DND-41 (cell line): ENCODE results near the gene H1-8.
"Not testable (repeated sequence)": the region's sequence is repeated elsewhere in the genome, so short reads cannot be mapped to it uniquely, and the experiment has no call there.

Source experiments
- EZH2 ChIP-seq: IDR thresholded peaks from 3 replicates; pipeline ENCODE4 v1.6.1; 2012; ENCODE audit warnings: borderline replicate concordance, low read depth, mild to moderate bottlenecking, moderate library complexity, low read length, inconsistent platforms; ENCODE audit not compliant: severe bottlenecking
- TF ChIP-seq, protein P1 (sequence below): IDR thresholded peaks from 2 replicates; pipeline ENCODE4 v1.5.1; 2012; ENCODE audit warnings: borderline replicate concordance, low read length, moderate library complexity, mild to moderate bottlenecking; ENCODE audit not compliant: poor library complexity, severe bottlenecking; ENCODE audit errors: extremely low read depth

- TF ChIP-seq, protein P1, sequence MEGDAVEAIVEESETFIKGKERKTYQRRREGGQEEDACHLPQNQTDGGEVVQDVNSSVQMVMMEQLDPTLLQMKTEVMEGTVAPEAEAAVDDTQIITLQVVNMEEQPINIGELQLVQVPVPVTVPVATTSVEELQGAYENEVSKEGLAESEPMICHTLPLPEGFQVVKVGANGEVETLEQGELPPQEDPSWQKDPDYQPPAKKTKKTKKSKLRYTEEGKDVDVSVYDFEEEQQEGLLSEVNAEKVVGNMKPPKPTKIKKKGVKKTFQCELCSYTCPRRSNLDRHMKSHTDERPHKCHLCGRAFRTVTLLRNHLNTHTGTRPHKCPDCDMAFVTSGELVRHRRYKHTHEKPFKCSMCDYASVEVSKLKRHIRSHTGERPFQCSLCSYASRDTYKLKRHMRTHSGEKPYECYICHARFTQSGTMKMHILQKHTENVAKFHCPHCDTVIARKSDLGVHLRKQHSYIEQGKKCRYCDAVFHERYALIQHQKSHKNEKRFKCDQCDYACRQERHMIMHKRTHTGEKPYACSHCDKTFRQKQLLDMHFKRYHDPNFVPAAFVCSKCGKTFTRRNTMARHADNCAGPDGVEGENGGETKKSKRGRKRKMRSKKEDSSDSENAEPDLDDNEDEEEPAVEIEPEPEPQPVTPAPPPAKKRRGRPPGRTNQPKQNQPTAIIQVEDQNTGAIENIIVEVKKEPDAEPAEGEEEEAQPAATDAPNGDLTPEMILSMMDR, result not testable (repeated sequence)
- not testable (repeated sequence) for TF ChIP-seq EZH2
These were observed 3.0 kb downstream of the H1-8 start for GRCh38 chr3:129545951-129546350.
